Measurements from ENCODE around the gene S100A12.

DNA sequence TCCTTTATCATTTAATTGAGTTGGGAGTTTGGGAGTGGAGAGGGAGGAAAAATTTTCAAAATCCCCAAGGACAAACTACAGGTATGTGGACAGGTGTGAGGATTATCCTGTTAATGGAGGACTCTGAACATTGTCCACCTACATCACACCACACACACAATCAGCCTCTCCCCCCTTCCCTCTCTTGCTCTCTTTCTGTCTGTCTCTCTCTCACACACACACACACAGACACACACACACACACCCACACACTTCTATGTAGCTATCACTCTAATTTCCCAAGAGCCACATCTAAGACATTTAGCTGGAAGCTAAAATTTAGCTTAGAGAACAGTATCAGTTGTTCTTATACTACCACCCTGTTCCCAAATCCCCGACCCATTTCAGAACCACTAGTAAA is 14.0 kb upstream of the S100A12 start:
- no peak for TF ChIP-seq KLF10 (CRISPR knock-in tag; IDR thresholded peaks at IDR 0.05)
- no peak for TF ChIP-seq GATA2 (CRISPR knock-in tag; IDR thresholded peaks at IDR 0.05)
- TF ChIP-seq CTCF (IDR thresholded peaks at IDR 0.05 in 2 of 3, conservative IDR thresholded peaks at IDR 0.05 in 1 of 3; ENCODE audit: insufficient read depth in 2 of 3, low read depth in 1 of 3, low read length in 3 of 3) = no peak
- no peak for TF ChIP-seq ZNF124 (CRISPR knock-in tag; IDR thresholded peaks at IDR 0.05)
- no peak for TF ChIP-seq NRF1 (conservative IDR thresholded peaks at IDR 0.05 in 1 of 2, IDR thresholded peaks at IDR 0.05 in 1 of 2)
- TF ChIP-seq PHF20 (IDR thresholded peaks at IDR 0.05; ENCODE audit: partially characterized antibody) = no peak
- TF ChIP-seq TBP (optimal IDR thresholded peaks at IDR 0.05; ENCODE audit: low read depth, low read length) = no peak
- TF ChIP-seq IRF2 (CRISPR knock-in tag; IDR thresholded peaks at IDR 0.05) = no peak
- TF ChIP-seq ZNF354B (CRISPR knock-in tag; IDR thresholded peaks at IDR 0.05) = no peak
